PC-9 (cell line): ENCODE data around the gene SLC26A4. TPM values are rescaled to one million over a fixed set of nuclear protein-coding genes. Genes with fewer than 3 reads are reported as not detected.

Source experiments
- BruUV-seq: library from RNA; stranded (reverse); fragments of 400-500 nt; replicated peaks from 2 replicates; lab custom pipeline; 2021; lab: Mats Ljungman, UMichigan
- CTCF ChIA-PET: fragments of 300-600 bp; sonication (Branson Sonifier 250); formaldehyde crosslinking; loops from one replicate; lab custom pipeline; 2022; ENCODE audit warnings: antibody characterized with exemption; lab: Charles Lee
- POLR2A ChIA-PET: fragments of 300-600 bp; sonication (Branson Sonifier 250); formaldehyde crosslinking; loops from one replicate; lab custom pipeline; 2022; ENCODE audit warnings: antibody characterized with exemption; ENCODE audit not compliant: unreplicated experiment; lab: Charles Lee
- DNase-seq, 2 experiments: peaks; one replicate each; pipeline versions ENCODE4 v3.0.0 to v3.0.0-alpha.2; 2015 to 2022; ENCODE audit warnings: mixed read lengths in 1 of 2
- H2AFZ ChIP-seq: fragments of 200-600 bp; sonication (generic); 2 replicates; pipeline ENCODE4 v1.8.1; 2017; ENCODE audit warnings: antibody characterized with exemption
- H3F3A ChIP-seq: fragments of 200-600 bp; sonication (generic); 2 replicates; pipeline ENCODE4 v1.8.1; 2017; ENCODE audit warnings: antibody characterized with exemption, mild to moderate bottlenecking, low read depth; ENCODE audit not compliant: insufficient read depth
- H3K27ac ChIP-seq: fragments of 200-600 bp; sonication (generic); 2 replicates; pipeline ENCODE4 v1.6.1; 2016; ENCODE audit warnings: mixed run types
- H3K27me3 ChIP-seq: fragments of 200-600 bp; sonication (generic); 2 replicates; pipeline ENCODE4 v1.6.1; 2016; ENCODE audit warnings: low read depth, mixed run types; ENCODE audit not compliant: insufficient read depth
- H3K36me3 ChIP-seq: fragments of 200-600 bp; sonication (generic); 2 replicates; pipeline ENCODE4 v1.6.1; 2016; ENCODE audit warnings: low read depth, mixed run types
- H3K4me1 ChIP-seq: fragments of 200-600 bp; sonication (generic); replicated peaks from 2 replicates; pipeline ENCODE4 v1.6.1; 2016; ENCODE audit warnings: mixed run types; ENCODE audit not compliant: insufficient read depth
- H3K4me2 ChIP-seq: fragments of 200-600 bp; sonication (generic); 2 replicates; pipeline ENCODE4 v1.6.1; 2017; ENCODE audit warnings: mixed run types
- H3K4me3 ChIP-seq: fragments of 200-600 bp; sonication (generic); 2 replicates; pipeline ENCODE4 v1.6.1; 2016; ENCODE audit warnings: mixed run types
- H3K79me2 ChIP-seq: fragments of 200-600 bp; sonication (generic); 2 replicates; pipeline ENCODE4 v1.6.1; 2017; ENCODE audit warnings: low read depth, mixed run types
- H3K9me2 ChIP-seq: fragments of 200-600 bp; sonication (generic); 2 replicates; pipeline ENCODE4 v1.8.1; 2017; ENCODE audit warnings: mild to moderate bottlenecking; ENCODE audit not compliant: insufficient read depth
- H3K9me3 ChIP-seq: fragments of 200-600 bp; sonication (generic); 2 replicates; pipeline ENCODE4 v1.8.1; 2016; ENCODE audit warnings: low read depth; ENCODE audit not compliant: insufficient read depth
- H4K20me1 ChIP-seq: fragments of 200-600 bp; sonication (generic); 2 replicates; pipeline ENCODE4 v1.8.1; 2017; ENCODE audit not compliant: insufficient read depth
- CTCF ChIP-seq: fragments of 200-600 bp; sonication (generic); conservative IDR thresholded peaks from 2 replicates; pipeline ENCODE4 v1.6.1; 2017; ENCODE audit warnings: mixed run types, antibody characterized with exemption, mild to moderate bottlenecking, moderate library complexity
- EZH2 ChIP-seq: fragments of 200-600 bp; sonication (generic); IDR thresholded peaks from 2 replicates; pipeline ENCODE4 v1.8.0; 2017; ENCODE audit warnings: antibody characterized with exemption, low read depth
- intact Hi-C: fragments of 100-400 bp; cut with micrococcal nuclease; formaldehyde crosslinking; loops from one replicate; pipeline ENCODE4 v1.10.0; 2022; ENCODE audit not compliant: unreplicated experiment
- total RNA-seq: library from RNA; stranded (reverse); gene quantifications from 2 replicates; pipeline ENCODE4 v1.2.3, GENCODE V29; 2021

Gene SLC26A4
- total RNA-seq, 1 experiment from 2014 or later, result 1.7 TPM

GRCh38 chr7:107659666-107660065 is 962 bp upstream of the SLC26A4 start:
- Histone ChIP-seq H3K36me3 (no peaks in the 10 kb centered on the region), H3K4me2 (no peak overlapping the region), H3K9me3 (no peaks in the 10 kb centered on the region), H3K27ac (no peak overlapping the region), H3K79me2 (no peaks in the 10 kb centered on the region), H3K9me2 (no peaks in the 10 kb centered on the region; the same call in 1 of the 2 replicates), H3F3A (no peaks in the 10 kb centered on the region), H2AFZ (no peak overlapping the region), H3K4me1 (peaks cover 4% of the 10 kb centered on the region; the same call in 1 of the 2 replicates), H3K27me3 (no peaks in the 10 kb centered on the region), H4K20me1 (no peaks in the 10 kb centered on the region; the same call in 1 of the 2 replicates), H3K4me3 (no peak overlapping the region)
- no TSS peak for BruUV-seq
- DNase-seq, result peak in 1 of 2 experiments; percentile 63
- intact Hi-C loops, result loop anchor here (5.0 kb wide), 2 partner anchors 77 to 97 kb away; partner anchors contain the start of genes BCAP29, COG5 and DUS4L
- CTCF ChIA-PET, result no interaction called here
- POLR2A ChIA-PET, result no interaction called here
- TF ChIP-seq EZH2 (no peak), CTCF (no peak)

- Histone ChIP-seq H3K36me3 (no peaks in the 10 kb centered on the region), H4K20me1 (no peaks in the 10 kb centered on the region; the same call in 1 of the 2 replicates), H2AFZ (peak overlapping the region; percentile 89), H3K27ac (no peak overlapping the region), H3F3A (no peaks in the 10 kb centered on the region), H3K27me3 (no peaks in the 10 kb centered on the region), H3K4me1 (peaks cover 4% of the 10 kb centered on the region; the same call in 1 of the 2 replicates), H3K9me3 (no peaks in the 10 kb centered on the region), H3K79me2 (no peaks in the 10 kb centered on the region), H3K4me2 (peak overlapping the region; percentile 79), H3K9me2 (no peaks in the 10 kb centered on the region; the same call in 1 of the 2 replicates), H3K4me3 (peak overlapping the region; percentile 58)
- POLR2A ChIA-PET, result no interaction called here
- CTCF ChIA-PET, result interaction anchor here (0.6 to 0.8 kb wide), 3 partner anchors 64 to 198 kb away, joined by 3 read pairs; no protein-coding TSS in a partner anchor
- DNase-seq, result peak; percentile 40 to 69
- TF ChIP-seq CTCF (no peak), EZH2 (no peak)
- intact Hi-C loops, result loop anchor here (5.0 kb wide), 2 partner anchors 79 to 99 kb away; partner anchors contain the start of genes BCAP29, COG5 and DUS4L
- no TSS peak for BruUV-seq
These were observed 645 bp downstream of the SLC26A4 start for GRCh38 chr7:107661081-107661864.

- Histone ChIP-seq H3K9me3 (no peaks in the 10 kb centered on the region), H3K4me3 (peak overlapping the region; percentile 58), H3K79me2 (no peaks in the 10 kb centered on the region), H3K9me2 (no peaks in the 10 kb centered on the region; the same call in 1 of the 2 replicates), H3F3A (no peaks in the 10 kb centered on the region), H4K20me1 (no peaks in the 10 kb centered on the region; the same call in 1 of the 2 replicates), H3K4me1 (peaks cover 4% of the 10 kb centered on the region; the same call in 1 of the 2 replicates), H3K27ac (no peak overlapping the region), H3K27me3 (no peaks in the 10 kb centered on the region), H2AFZ (peak overlapping the region; percentile 89), H3K36me3 (no peaks in the 10 kb centered on the region), H3K4me2 (peak overlapping the region; percentile 79)
- CTCF ChIA-PET, result interaction anchor here (0.7 to 0.8 kb wide), 2 partner anchors 97 to 199 kb away, joined by 3 read pairs; no protein-coding TSS in a partner anchor
- no TSS peak for BruUV-seq
- POLR2A ChIA-PET, result no interaction called here
- intact Hi-C loops, result loop anchor here (5.0 kb wide), 2 partner anchors 80 to 100 kb away; partner anchors contain the start of genes BCAP29, COG5 and DUS4L
- DNase-seq, result no peak
- TF ChIP-seq EZH2 (no peak), CTCF (no peak; the same call in 1 of the 2 replicates)
These were observed 1.3 kb downstream of the SLC26A4 start for GRCh38 chr7:107661865-107662379.
